Right hindlimb (tissue), 1 donor: ENCODE measurements around the gene RAD51D.
"Not testable (repeated sequence)": the region's sequence is repeated elsewhere in the genome, so short reads cannot be mapped to it uniquely, and the experiment has no call there.

Source experiments
- DNase-seq: peaks from one replicate; pipeline ENCODE4 v3.0.0-alpha.2; 2018

RAD51D gene

GRCh38 chr17:35141681-35142466 lies 22.2 kb upstream of the RAD51D start, which contains the start of gene NLE1:
NLE1 (minus strand) TSS chr17:35142303; CDS start chr17:35142275, 28 bp downstream.
- DNase-seq = peak; percentile 89

- DNase-seq = no peak
These were observed 18.6 kb upstream of the RAD51D start for GRCh38 chr17:35138218-35138617.

GRCh38 chr17:35135322-35135721 lies 15.7 kb upstream of the RAD51D start:
- no peak for DNase-seq

GRCh38 chr17:35132816-35133550 lies 13.3 kb upstream of the RAD51D start:
- DNase-seq = no peak

GRCh38 chr17:35132099-35132498 lies 12.4 kb upstream of the RAD51D start:
- no peak for DNase-seq

GRCh38 chr17:35130392-35130791 lies 10.7 kb upstream of the RAD51D start:
- DNase-seq = no peak

GRCh38 chr17:35129973-35130351 lies 10.3 kb upstream of the RAD51D start:
- no peak for DNase-seq

GRCh38 chr17:35129154-35129972 lies 9.7 kb upstream of the RAD51D start:
- no peak for DNase-seq

- no peak for DNase-seq
These were observed 8.3 kb upstream of the RAD51D start for GRCh38 chr17:35127751-35128514.

- no peak for DNase-seq
These were observed 1.7 kb upstream of the RAD51D start, which contains the start of gene FNDC8 for GRCh38 chr17:35121315-35121714. FNDC8 (plus strand) TSS chr17:35121615; CDS start chr17:35121694, 79 bp downstream.

GRCh38 chr17:35117984-35118383 lies 1.7 kb downstream of the RAD51D start:
- no peak for DNase-seq

GRCh38 chr17:35116845-35117244 lies 2.8 kb downstream of the RAD51D start:
- DNase-seq = no peak

GRCh38 chr17:35110791-35111190 lies 8.9 kb downstream of the RAD51D start:
- DNase-seq = not testable (repeated sequence)

GRCh38 chr17:35104844-35105450 lies 14.7 kb downstream of the RAD51D start:
- no peak for DNase-seq

GRCh38 chr17:35103271-35103670 lies 16.4 kb downstream of the RAD51D start:
- no peak for DNase-seq

- no peak for DNase-seq
These were observed 17.9 kb downstream of the RAD51D start for GRCh38 chr17:35101725-35102124.

GRCh38 chr17:35101036-35101435 lies 18.6 kb downstream of the RAD51D start:
- DNase-seq = no peak

GRCh38 chr17:35099908-35100307 lies 19.8 kb downstream of the RAD51D start:
- no peak for DNase-seq

- DNase-seq = no peak
These were observed 21.9 kb downstream of the RAD51D start for GRCh38 chr17:35097776-35098175.

- no peak for DNase-seq
These were observed 23.9 kb downstream of the RAD51D start for GRCh38 chr17:35095741-35096140.

- DNase-seq = no peak
These were observed 24.8 kb downstream of the RAD51D start for GRCh38 chr17:35094902-35095301.

- DNase-seq = not testable (repeated sequence)
These were observed 29.0 kb downstream of the RAD51D start for GRCh38 chr17:35090707-35091106.
